PFSK-1 (cell line): ENCODE data around the gene GRK5.

ENCODE experiments used
- FOXP2 ChIP-seq: optimal IDR thresholded peaks from 2 replicates; pipeline ENCODE3; 2011; ENCODE audit warnings: borderline replicate concordance, control low read depth, inconsistent platforms; ENCODE audit not compliant: insufficient read depth; ENCODE audit errors: extremely low read length, extremely low read depth
- POLR2AphosphoS5 ChIP-seq: IDR thresholded peaks from 2 replicates; pipeline ENCODE4 v1.6.1; 2012; ENCODE audit warnings: low read depth, mild to moderate bottlenecking, control low read depth, low read length, moderate library complexity
- REST ChIP-seq, 2 experiments: IDR thresholded peaks; 2 replicates each; pipeline versions ENCODE4 v1.6.1 to v1.8.0; 2011 to 2012; ENCODE audit warnings: low read depth in 2 of 2, low read length in 2 of 2, control low read depth in 1 of 2, inconsistent platforms in 1 of 2, mild to moderate bottlenecking in 1 of 2, moderate library complexity in 1 of 2; ENCODE audit not compliant: insufficient read depth in 1 of 2
- SIN3A ChIP-seq: IDR thresholded peaks from 2 replicates; pipeline ENCODE4 v1.6.1; 2012; ENCODE audit warnings: mild to moderate bottlenecking, low read length, moderate library complexity, borderline replicate concordance; ENCODE audit not compliant: insufficient read depth
- TAF1 ChIP-seq: IDR thresholded peaks from 2 replicates; pipeline ENCODE4 v1.6.1; 2012; ENCODE audit warnings: low read length, control low read depth, borderline replicate concordance; ENCODE audit not compliant: insufficient read depth

Gene GRK5

DNA sequence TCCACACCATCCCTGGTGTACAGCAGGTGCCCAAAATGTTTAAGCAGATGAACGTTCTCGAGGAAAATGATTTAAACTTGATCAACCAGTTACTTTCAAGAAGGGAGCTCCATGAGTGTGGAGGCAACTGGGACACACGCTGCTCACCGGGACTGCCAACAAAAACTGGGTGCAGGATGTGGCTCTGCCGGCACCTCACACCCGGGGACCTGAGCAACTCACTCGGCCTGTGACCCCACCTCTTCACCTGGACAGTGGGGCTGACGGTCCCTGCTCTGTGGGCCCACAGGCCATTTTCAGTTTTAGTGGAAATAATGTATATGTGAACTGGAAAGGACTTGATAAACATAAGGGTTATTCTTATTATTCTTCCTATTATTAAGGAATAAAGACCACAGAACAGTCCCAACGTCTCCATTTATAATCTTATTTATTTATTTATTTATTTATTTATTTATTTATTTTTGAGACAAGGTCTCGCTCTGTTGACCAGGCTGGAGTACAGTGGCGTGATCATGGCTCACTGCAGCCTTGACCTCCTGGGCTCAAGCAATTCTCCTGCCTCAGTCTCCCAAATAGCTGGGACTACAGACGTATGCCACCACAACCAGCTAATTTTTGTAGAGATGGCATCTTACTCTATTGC is 274.5 kb downstream of the GRK5 start:
- TF ChIP-seq REST (IDR thresholded peaks at IDR 0.05; ENCODE audit: insufficient read depth in 1 of 2, low read depth in 2 of 2, low read length in 2 of 2) (no peak), POLR2AphosphoS5 (no peak), SIN3A (no peak)

- TF ChIP-seq TAF1 (no peak), FOXP2 (no peak), POLR2AphosphoS5 (no peak)
Observed at GRCh38 chr10:119483001-119483400, 275.6 kb downstream of the GRK5 start.

DNA sequence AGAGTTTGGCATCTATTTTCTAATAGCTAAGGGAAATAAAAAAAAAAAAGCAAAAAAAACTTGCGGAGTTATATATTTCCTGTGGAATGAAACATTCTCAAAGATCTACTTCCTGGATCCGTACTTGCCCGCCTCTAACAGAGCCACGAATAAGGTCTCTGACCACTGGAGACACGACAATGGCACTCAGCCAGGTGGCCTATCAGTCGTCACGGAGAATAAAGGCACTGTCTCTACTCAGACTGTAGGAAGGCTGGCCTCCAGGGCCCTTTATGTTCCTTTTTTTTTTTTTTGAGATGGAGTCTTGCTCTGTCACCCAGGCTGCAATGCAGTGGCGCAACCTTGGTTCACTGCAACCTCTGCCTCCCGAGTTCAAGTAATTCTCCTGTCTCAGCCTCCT is 276.5 kb downstream of the GRK5 start:
- TF ChIP-seq POLR2AphosphoS5 (no peak), TAF1 (no peak), FOXP2 (no peak), SIN3A (no peak), REST (IDR thresholded peaks at IDR 0.05; ENCODE audit: insufficient read depth in 1 of 2, low read depth in 2 of 2, low read length in 2 of 2) (no peak)

- TF ChIP-seq REST (IDR thresholded peaks at IDR 0.05; ENCODE audit: insufficient read depth in 1 of 2, low read depth in 2 of 2, low read length in 2 of 2) (no peak), TAF1 (no peak), FOXP2 (no peak), POLR2AphosphoS5 (no peak), SIN3A (no peak)
Observed at GRCh38 chr10:119488675-119489074, 281.3 kb downstream of the GRK5 start.

DNA sequence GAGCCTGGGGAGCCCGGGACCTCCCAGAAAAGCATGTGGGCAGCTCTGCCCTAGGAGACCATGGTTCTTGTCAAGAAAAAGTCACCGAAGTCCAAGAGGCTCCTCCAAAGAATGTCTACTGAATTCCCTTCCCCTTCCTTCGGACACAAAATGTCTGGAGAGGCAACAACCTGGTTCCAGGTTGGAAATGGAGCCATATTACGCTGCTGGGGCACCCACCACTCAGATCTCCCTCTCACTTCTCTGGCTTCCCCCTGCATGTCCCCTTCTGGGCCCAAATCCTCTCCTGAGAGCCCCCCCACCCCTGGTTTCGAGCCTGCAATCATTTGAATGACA is 282.6 kb downstream of the GRK5 start:
- TF ChIP-seq POLR2AphosphoS5 (no peak), SIN3A (no peak), REST (IDR thresholded peaks at IDR 0.05; ENCODE audit: insufficient read depth in 1 of 2, low read depth in 2 of 2, low read length in 2 of 2) (no peak), TAF1 (no peak), FOXP2 (no peak)
